Tibial artery (tissue), 4 donors: ENCODE results near the gene SMIM11.
"Not testable (repeated sequence)": the region's sequence is repeated elsewhere in the genome, so short reads cannot be mapped to it uniquely, and the experiment has no call there.

Source experiments
- DNase-seq, 2 donors: peaks; one replicate each; pipeline ENCODE4 v3.0.0-alpha.2; 2019
- H3K27ac ChIP-seq, 2 donors: fragments of 200-600 bp; sonication (generic) in 1 of 2; 1 replicate in 1 of 2; 2 replicates in 1 of 2; pipeline ENCODE4 v1.5.1; 2018 to 2019; ENCODE audit warnings: mild to moderate bottlenecking in 1 of 2
- H3K27me3 ChIP-seq, 2 donors: fragments of 200-600 bp; sonication (generic) in 1 of 2; one replicate each; pipeline versions ENCODE4 v1.5.1 to v1.6.0; 2016 to 2019
- H3K36me3 ChIP-seq, 3 donors: fragments of 200-600 bp; sonication (generic) in 2 of 3; one replicate each; pipeline ENCODE4 v1.5.1; 2016 to 2019; ENCODE audit warnings: mild to moderate bottlenecking in 2 of 3
- H3K4me1 ChIP-seq, 4 donors: fragments of 200-600 bp; sonication (generic) in 2 of 4; 1 replicate in 3 of 4; 2 replicates in 1 of 4; pipeline ENCODE4 v1.5.1; 2016 to 2019
- H3K4me3 ChIP-seq, 2 donors: fragments of 200-600 bp; sonication (generic) in 1 of 2; 1 replicate in 1 of 2; 2 replicates in 1 of 2; pipeline ENCODE4 v1.5.1; 2018 to 2019; ENCODE audit warnings: mild to moderate bottlenecking in 2 of 2
- H3K9me3 ChIP-seq, 3 donors: fragments of 200-600 bp; sonication (generic) in 1 of 3; one replicate each; pipeline ENCODE4 v1.5.1; 2016 to 2019
- intact Hi-C: fragments of 100-400 bp; cut with DNase I; formaldehyde crosslinking; loops from one replicate; pipeline ENCODE4 v1.15.0; 2023; ENCODE audit warnings: low total_unique reads

SMIM11 gene

GRCh38 chr21:34423805-34424204 is 48.5 kb downstream of the SMIM11 start, which contains the start of gene SMIM34:
Gene SMIM34, minus strand, starts transcription at chr21:34423951. Its CDS starts 112 bp downstream, at chr21:34423839.
- H3K27me3 ChIP-seq, intact Hi-C loops, DNase-seq, H3K4me1 ChIP-seq, H3K27ac ChIP-seq, H3K36me3 ChIP-seq, H3K4me3 ChIP-seq, H3K9me3 ChIP-seq: not testable (repeated sequence)

- H3K9me3 ChIP-seq, DNase-seq, H3K4me3 ChIP-seq, H3K27ac ChIP-seq, H3K27me3 ChIP-seq, H3K4me1 ChIP-seq, H3K36me3 ChIP-seq, intact Hi-C loops: not testable (repeated sequence)
Observed at GRCh38 chr21:34427339-34427738, 52.0 kb downstream of the SMIM11 start.

GRCh38 chr21:34428441-34428840 is 53.1 kb downstream of the SMIM11 start:
- H3K4me1 ChIP-seq, H3K36me3 ChIP-seq, H3K9me3 ChIP-seq, DNase-seq, intact Hi-C loops, H3K27me3 ChIP-seq, H3K27ac ChIP-seq, H3K4me3 ChIP-seq: not testable (repeated sequence)

GRCh38 chr21:34429710-34430109 is 54.4 kb downstream of the SMIM11 start:
- H3K27me3 ChIP-seq, H3K27ac ChIP-seq, H3K4me3 ChIP-seq, H3K36me3 ChIP-seq, intact Hi-C loops, DNase-seq, H3K9me3 ChIP-seq, H3K4me1 ChIP-seq: not testable (repeated sequence)
